ENCODE measurements around the gene B4GALT2. TPM values are rescaled to one million over a fixed set of nuclear protein-coding genes. Genes with fewer than 3 reads are reported as not detected.

The B4GALT2 gene
- total and polyA plus RNA-seq, 9 of the 15 experiments (the other 6 are each of a cell fraction or from before 2014, with no cell fraction given), result 1.3 to 86.8 (median 43.8) TPM

DNA sequence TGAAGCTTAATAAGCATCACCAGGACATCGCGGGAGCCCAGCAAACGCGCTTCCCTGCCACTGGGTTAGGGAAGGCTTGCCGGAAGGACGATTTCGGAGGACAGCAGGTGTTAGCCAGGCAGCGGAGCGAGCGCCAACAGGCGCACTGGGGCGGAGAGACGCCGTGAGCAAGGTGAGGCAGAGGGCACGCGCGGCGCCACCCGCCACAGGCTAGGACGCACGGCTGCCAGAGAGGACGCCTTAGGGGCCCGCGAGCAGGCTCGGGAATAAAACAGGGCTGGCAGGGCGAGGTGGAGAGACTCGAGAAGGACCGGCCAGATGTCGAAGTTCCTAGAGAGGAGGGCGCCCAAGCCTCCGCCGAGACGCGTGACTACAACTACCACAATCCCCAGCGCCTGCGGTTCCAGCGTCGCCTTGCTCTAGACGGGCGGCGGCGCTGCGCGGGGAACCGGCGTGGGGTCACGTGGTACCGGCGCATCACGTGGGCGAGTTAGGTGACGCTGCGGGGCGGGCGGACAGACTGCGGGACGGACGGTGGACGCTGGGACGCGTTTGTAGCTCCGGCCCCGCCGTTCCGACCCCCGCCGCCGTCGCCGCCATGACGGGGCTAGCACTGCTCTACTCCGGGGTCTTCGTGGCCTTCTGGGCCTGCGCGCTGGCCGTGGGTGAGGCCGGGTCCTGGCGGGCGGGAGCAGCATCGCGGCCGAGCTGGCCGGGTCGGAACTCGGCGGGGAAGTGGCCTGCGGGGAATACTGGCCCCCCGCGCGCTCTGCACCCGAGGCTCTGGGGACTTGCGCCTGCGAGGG is 4.4 kb upstream of the B4GALT2 start, which contains the start of gene ATP6V0B (continued):
- TF ChIP-seq L3MBTL2 (IDR thresholded peaks at IDR 0.05), result peak; percentile 91
- no peak for TF ChIP-seq FOXJ3 (CRISPR knock-in tag; IDR thresholded peaks at IDR 0.05)
- 0 out of 2 replicates have a peak, but pooled peaks have one; percentile 23 for TF ChIP-seq ZNF444 (CRISPR knock-in tag; IDR thresholded peaks at IDR 0.05)
- no peak; the same call in 1 of the 2 replicates for TF ChIP-seq ETV5 (CRISPR knock-in tag; IDR thresholded peaks at IDR 0.05; ENCODE audit: low read depth)
- TF ChIP-seq, protein P1, sequence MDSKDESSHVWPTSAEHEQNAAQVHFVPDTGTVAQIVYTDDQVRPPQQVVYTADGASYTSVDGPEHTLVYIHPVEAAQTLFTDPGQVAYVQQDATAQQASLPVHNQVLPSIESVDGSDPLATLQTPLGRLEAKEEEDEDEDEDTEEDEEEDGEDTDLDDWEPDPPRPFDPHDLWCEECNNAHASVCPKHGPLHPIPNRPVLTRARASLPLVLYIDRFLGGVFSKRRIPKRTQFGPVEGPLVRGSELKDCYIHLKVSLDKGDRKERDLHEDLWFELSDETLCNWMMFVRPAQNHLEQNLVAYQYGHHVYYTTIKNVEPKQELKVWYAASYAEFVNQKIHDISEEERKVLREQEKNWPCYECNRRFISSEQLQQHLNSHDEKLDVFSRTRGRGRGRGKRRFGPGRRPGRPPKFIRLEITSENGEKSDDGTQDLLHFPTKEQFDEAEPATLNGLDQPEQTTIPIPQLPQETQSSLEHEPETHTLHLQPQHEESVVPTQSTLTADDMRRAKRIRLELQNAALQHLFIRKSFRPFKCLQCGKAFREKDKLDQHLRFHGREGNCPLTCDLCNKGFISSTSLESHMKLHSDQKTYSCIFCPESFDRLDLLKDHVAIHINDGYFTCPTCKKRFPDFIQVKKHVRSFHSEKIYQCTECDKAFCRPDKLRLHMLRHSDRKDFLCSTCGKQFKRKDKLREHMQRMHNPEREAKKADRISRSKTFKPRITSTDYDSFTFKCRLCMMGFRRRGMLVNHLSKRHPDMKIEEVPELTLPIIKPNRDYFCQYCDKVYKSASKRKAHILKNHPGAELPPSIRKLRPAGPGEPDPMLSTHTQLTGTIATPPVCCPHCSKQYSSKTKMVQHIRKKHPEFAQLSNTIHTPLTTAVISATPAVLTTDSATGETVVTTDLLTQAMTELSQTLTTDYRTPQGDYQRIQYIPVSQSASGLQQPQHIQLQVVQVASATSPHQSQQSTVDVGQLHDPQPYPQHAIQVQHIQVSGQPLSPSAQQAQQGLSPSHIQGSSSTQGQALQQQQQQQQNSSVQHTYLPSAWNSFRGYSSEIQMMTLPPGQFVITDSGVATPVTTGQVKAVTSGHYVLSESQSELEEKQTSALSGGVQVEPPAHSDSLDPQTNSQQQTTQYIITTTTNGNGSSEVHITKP (IDR thresholded peaks at IDR 0.05; ENCODE audit: partially characterized antibody), result no peak
- no peak for TF ChIP-seq U2AF2 (optimal IDR thresholded peaks at IDR 0.05; ENCODE audit: low read depth, low read length)
- TF ChIP-seq OTX1 (CRISPR knock-in tag; IDR thresholded peaks at IDR 0.05), result peak; percentile 89
- TF ChIP-seq ZNF668 (CRISPR knock-in tag; IDR thresholded peaks at IDR 0.05), result 0 out of 2 replicates have a peak, but pooled peaks have one; percentile 11
- TF ChIP-seq ZBTB17 (CRISPR knock-in tag; IDR thresholded peaks at IDR 0.05), result peak; percentile 77; the same call in 1 of the 2 replicates
- no peak for TF ChIP-seq ZNF57 (CRISPR knock-in tag; IDR thresholded peaks at IDR 0.05)
- TF ChIP-seq, protein P2, sequence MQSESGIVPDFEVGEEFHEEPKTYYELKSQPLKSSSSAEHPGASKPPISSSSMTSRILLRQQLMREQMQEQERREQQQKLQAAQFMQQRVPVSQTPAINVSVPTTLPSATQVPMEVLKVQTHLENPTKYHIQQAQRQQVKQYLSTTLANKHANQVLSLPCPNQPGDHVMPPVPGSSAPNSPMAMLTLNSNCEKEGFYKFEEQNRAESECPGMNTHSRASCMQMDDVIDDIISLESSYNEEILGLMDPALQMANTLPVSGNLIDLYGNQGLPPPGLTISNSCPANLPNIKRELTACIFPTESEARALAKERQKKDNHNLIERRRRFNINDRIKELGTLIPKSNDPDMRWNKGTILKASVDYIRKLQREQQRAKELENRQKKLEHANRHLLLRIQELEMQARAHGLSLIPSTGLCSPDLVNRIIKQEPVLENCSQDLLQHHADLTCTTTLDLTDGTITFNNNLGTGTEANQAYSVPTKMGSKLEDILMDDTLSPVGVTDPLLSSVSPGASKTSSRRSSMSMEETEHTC (IDR thresholded peaks at IDR 0.05), result peak; percentile 97
- no peak for TF ChIP-seq ESRRB (CRISPR knock-in tag; IDR thresholded peaks at IDR 0.05; ENCODE audit: borderline replicate concordance)
- no peak for TF ChIP-seq KLF16 (IDR thresholded peaks at IDR 0.05)
- no peak for TF ChIP-seq ZNF717 (CRISPR knock-in tag; IDR thresholded peaks at IDR 0.05)
- no peak for TF ChIP-seq ZNF398 (CRISPR knock-in tag; IDR thresholded peaks at IDR 0.05)
- TF ChIP-seq CBX5 (IDR thresholded peaks at IDR 0.05; ENCODE audit: borderline replicate concordance, low read depth), result no peak
- no peak for TF ChIP-seq PPARD (CRISPR knock-in tag; IDR thresholded peaks at IDR 0.05)
- peak; percentile 66; the same call in 1 of the 2 replicates for TF ChIP-seq NKRF (IDR thresholded peaks at IDR 0.05; ENCODE audit: borderline replicate concordance)
- TF ChIP-seq NCOA2 (IDR thresholded peaks at IDR 0.05; ENCODE audit: partially characterized antibody in 2 of 2), result no peak
- TF ChIP-seq BCL6 (CRISPR knock-in tag; IDR thresholded peaks at IDR 0.05), result no peak

Data from K562 (cell line).